Ishikawa (cell line): Measurements from ENCODE around the gene EVI5.

ENCODE experiments used
- CREB1 ChIP-seq: IDR thresholded peaks from 2 replicates; pipeline ENCODE4 v1.6.1; 2012; ENCODE audit warnings: low read depth
- EGR1 ChIP-seq: IDR thresholded peaks from 2 replicates; pipeline ENCODE4 v1.6.1; 2012
- EP300 ChIP-seq: IDR thresholded peaks from 2 replicates; pipeline ENCODE4 v1.6.1; 2012; ENCODE audit warnings: borderline replicate concordance
- FOXM1 ChIP-seq: IDR thresholded peaks from 2 replicates; pipeline ENCODE4 v1.6.1; 2012; ENCODE audit warnings: low read depth, borderline replicate concordance
- MAX ChIP-seq: IDR thresholded peaks from 2 replicates; pipeline ENCODE4 v1.6.1; 2012
- RAD21 ChIP-seq: IDR thresholded peaks from 2 replicates; pipeline ENCODE4 v1.6.1; 2012; ENCODE audit warnings: low read depth
- REST ChIP-seq: IDR thresholded peaks from 2 replicates; pipeline ENCODE4 v1.6.1; 2012; ENCODE audit warnings: low read depth, mild to moderate bottlenecking
- TAF1 ChIP-seq: IDR thresholded peaks from 2 replicates; pipeline ENCODE4 v1.6.1; 2012; ENCODE audit warnings: low read depth, mild to moderate bottlenecking
- TCF12 ChIP-seq: IDR thresholded peaks from 2 replicates; pipeline ENCODE4 v1.6.1; 2012; ENCODE audit warnings: low read depth
- TEAD4 ChIP-seq: IDR thresholded peaks from 2 replicates; pipeline ENCODE4 v1.6.1; 2012
- YY1 ChIP-seq: IDR thresholded peaks from 2 replicates; pipeline ENCODE4 v1.6.1; 2012; ENCODE audit warnings: low read depth
- ZBTB7A ChIP-seq: IDR thresholded peaks from 2 replicates; pipeline ENCODE4 v1.6.1; 2012; ENCODE audit warnings: low read depth

DNA sequence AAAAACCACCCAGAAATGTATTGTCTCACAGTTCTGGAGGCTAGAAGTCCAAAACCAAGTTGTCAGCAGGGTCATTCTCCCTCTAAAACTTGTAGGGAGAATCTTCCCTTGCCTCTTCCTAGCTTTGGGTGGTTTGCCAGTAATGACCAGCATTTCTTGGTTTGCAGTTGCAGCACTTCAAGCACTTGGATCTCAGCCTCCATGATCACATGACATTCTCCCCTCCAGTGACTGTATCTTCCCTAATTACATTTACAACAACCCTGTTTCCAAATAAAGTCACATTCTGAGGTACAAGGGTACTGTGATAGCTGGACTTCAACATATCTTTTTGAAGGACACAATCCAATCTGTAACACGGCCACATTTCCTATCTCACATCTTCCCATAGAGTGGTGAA is 37.2 kb downstream of the EVI5 start:
- TF ChIP-seq TAF1 (no peak), EP300 (no peak), REST (no peak), FOXM1 (no peak), YY1 (no peak), TCF12 (no peak), EGR1 (no peak), TEAD4 (no peak), CREB1 (no peak), MAX (no peak), ZBTB7A (no peak), RAD21 (no peak)
